GM12872 (cell line): Measurements from ENCODE around the gene LIG4.

ENCODE experiments used
- TF ChIP-seq, protein P1 (sequence below): IDR thresholded peaks from 3 replicates; pipeline ENCODE4 v1.5.1; 2011; ENCODE audit warnings: low read depth, mild to moderate bottlenecking, low read length, moderate library complexity; ENCODE audit not compliant: insufficient read depth

LIG4 gene

DNA sequence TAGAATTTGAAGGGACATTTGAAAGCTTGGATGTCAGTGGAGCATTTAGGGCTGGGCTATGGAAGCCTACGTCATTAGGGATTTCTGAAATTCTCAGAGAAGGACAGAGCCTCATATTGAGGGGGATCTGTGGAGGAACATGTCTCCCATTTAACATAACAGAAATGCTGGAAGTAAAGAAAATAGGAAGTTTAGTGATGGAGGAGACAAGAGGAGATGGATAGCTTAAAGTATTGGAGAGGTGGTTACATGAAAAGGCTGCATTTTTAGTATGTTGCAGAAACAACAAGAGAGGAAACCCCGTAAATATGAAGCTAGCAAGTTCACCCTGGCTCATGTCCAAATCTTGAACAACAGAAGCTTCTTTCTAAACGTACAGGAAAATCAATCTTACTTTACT lies 24.4 kb downstream of the LIG4 start:
- TF ChIP-seq, protein P1, sequence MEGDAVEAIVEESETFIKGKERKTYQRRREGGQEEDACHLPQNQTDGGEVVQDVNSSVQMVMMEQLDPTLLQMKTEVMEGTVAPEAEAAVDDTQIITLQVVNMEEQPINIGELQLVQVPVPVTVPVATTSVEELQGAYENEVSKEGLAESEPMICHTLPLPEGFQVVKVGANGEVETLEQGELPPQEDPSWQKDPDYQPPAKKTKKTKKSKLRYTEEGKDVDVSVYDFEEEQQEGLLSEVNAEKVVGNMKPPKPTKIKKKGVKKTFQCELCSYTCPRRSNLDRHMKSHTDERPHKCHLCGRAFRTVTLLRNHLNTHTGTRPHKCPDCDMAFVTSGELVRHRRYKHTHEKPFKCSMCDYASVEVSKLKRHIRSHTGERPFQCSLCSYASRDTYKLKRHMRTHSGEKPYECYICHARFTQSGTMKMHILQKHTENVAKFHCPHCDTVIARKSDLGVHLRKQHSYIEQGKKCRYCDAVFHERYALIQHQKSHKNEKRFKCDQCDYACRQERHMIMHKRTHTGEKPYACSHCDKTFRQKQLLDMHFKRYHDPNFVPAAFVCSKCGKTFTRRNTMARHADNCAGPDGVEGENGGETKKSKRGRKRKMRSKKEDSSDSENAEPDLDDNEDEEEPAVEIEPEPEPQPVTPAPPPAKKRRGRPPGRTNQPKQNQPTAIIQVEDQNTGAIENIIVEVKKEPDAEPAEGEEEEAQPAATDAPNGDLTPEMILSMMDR, result no peak

DNA sequence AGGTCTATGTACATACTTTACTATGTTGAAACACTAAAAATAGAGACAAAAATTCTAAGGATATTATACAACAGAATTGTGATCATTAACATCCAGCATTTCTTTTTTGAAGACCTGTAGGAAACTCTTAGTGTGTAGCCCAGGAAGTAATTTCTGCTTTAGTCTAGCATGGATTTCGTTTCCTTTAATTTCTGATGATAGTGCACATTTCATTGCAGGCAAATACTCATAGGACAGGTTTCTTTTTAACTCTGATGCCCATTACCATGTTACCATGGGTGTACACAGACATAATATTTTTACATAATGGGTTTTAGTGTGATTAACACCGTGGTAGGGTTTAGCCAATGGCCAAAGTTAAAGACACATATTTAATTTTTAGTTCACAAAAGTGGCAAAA lies 27.1 kb downstream of the LIG4 start:
- TF ChIP-seq, protein P1, result no peak

DNA sequence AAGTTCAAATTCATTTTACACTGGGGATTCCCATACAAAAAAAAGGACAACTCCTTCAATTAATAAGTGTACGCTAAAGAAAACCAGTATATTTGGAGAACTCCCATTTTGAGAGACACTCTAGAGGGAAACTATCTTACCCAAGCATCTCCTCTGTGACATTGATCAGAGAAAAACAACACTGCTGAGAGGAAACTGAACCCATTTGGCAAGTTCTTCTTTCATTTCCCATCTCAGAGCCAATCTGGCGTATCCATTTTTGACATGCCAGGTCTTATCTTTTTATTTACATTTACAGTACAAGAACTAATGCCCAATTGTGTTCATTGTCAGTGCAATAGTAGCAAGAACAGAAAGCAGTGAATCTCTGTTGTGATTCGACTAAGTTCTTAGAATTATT lies 30.1 kb downstream of the LIG4 start:
- TF ChIP-seq, protein P1, result no peak

DNA sequence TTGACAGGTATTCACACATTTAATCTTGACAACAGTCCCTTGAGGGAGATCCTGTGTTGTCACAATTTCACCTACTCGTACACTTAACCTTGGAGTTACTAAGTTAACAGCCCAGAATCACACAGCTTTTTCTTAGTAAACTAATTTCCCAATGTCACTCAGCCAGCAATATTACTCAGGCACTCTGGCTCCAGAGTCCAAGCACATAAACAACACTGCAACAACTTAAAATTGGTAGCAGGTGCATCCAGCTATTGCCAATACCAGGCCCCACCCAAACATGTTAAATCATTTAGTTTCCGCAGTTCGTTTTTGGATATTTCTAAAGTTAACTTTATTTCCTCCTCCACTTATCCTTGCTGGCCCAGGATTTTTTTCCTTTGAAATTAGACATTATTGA lies 32.7 kb downstream of the LIG4 start:
- TF ChIP-seq, protein P1, result no peak

DNA sequence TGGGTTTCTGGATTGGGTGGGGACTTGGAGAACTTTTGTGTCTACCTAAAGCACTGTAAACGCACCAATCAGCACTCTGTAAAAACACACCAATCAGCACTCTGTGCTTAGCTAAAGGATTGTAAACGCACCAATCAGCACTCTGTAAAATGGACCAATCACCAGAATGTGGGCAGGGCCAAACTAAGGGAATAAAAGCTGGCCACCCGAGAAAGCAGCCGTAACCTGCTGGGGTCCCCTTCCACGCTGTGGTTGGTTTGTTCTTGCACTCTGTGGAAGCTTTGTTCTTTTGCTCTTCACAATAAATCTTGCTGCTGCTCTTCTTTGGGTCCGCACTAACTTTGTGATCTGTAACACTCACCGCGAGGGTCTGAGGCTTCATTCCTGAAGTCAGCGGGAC lies 37.3 kb downstream of the LIG4 start:
- TF ChIP-seq, protein P1, result no peak

DNA sequence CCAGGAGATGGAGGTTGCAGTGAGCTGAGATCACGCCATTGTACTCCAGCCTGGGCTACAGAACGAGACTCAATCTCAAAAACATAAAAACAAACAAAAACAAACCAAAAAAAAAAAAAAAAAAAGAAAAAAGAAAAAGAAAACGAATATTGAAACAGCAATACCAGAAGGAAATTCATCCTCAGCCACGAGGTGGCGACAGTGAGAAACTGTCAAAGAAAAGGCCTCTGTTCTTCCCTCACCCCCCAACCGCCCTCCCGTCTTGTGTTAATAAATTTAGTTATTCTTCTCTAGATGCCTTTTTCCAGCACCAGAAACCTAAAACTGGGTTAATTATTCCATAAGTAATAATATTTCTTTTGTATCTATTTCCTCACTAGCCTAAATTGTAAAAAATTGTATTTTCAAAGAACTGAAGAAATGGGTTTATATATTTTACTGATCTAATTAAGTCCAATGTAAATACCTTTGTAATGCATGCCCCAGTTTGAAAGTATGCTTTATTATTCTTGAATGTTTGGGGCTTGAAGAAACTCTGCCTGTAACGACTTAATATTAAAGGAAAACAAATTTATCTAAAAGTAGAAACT lies 38.6 kb downstream of the LIG4 start:
- TF ChIP-seq, protein P1, result peak; percentile 65

DNA sequence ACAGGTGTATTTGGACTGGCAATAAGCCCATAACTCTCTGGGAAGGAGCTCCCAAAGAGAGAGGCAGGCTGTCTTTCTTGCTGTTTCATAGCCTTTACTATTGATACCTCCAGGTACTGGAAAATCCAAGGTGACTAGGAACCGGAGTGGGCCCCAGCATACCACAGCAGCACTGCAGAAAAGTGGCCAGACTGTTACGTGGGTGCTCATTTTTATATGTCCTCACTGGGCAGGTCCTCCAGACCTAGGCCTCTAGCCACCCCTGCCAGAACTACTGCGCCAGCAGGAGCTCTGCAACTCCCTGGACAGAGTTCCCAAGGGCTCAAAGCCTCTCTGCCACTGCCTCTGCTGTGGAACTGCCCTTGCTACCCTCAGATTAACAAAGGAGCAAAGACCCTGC lies 46.4 kb downstream of the LIG4 start:
- TF ChIP-seq, protein P1, result no peak
